ENCODE data around the gene RNF112. TPM values are rescaled to one million over a fixed set of nuclear protein-coding genes. Genes with fewer than 3 reads are reported as not detected.

The RNF112 gene
- total and polyA plus RNA-seq, 2 of the 13 experiments (the other 11 are each of a cell fraction or from before 2014, with no cell fraction given): 0.05 TPM; not detected in 1

- TF ChIP-seq ZHX1 (CRISPR knock-in tag; IDR thresholded peaks at IDR 0.05; ENCODE audit: low read depth) (no peak), ZBTB33 (CRISPR knock-in tag; IDR thresholded peaks at IDR 0.05) (no peak), FOXP1 (IDR thresholded peaks at IDR 0.05) (no peak), FOXP1 (CRISPR knock-in tag; IDR thresholded peaks at IDR 0.05) (no peak), ZNF552 (CRISPR knock-in tag; IDR thresholded peaks at IDR 0.05; ENCODE audit: borderline replicate concordance) (no peak), NFKBIZ (CRISPR knock-in tag; IDR thresholded peaks at IDR 0.05) (no peak), ZNF709 (CRISPR knock-in tag; IDR thresholded peaks at IDR 0.05) (no peak), SATB2 (CRISPR knock-in tag; IDR thresholded peaks at IDR 0.05) (no peak), ARNT (IDR thresholded peaks at IDR 0.05) (no peak), REPIN1 (CRISPR knock-in tag; IDR thresholded peaks at IDR 0.05; ENCODE audit: borderline replicate concordance, low read depth) (no peak), ZNF275 (CRISPR knock-in tag; IDR thresholded peaks at IDR 0.05; ENCODE audit: borderline replicate concordance) (no peak), MED1 (CRISPR knock-in tag; IDR thresholded peaks at IDR 0.05) (no peak), MEIS2 (CRISPR knock-in tag; IDR thresholded peaks at IDR 0.05) (no peak), SMARCC2 (IDR thresholded peaks at IDR 0.05) (no peak), ZNF737 (CRISPR knock-in tag; IDR thresholded peaks at IDR 0.05; ENCODE audit: borderline replicate concordance) (no peak), ZBTB1 (CRISPR knock-in tag; IDR thresholded peaks at IDR 0.05; ENCODE audit: borderline replicate concordance) (no peak), CSRNP2 (CRISPR knock-in tag; conservative IDR thresholded peaks at IDR 0.05; ENCODE audit: low read depth) (no peak), FOSL1 (CRISPR knock-in tag; IDR thresholded peaks at IDR 0.05; ENCODE audit: borderline replicate concordance) (no peak), STAG1 (CRISPR knock-in tag; IDR thresholded peaks at IDR 0.05) (no peak)
Observed at GRCh38 chr17:19369107-19369778, 41.8 kb upstream of the RNF112 start (continued).

Data from HepG2 (cell line).